H9 (cell line): ENCODE measurements around the gene SRPK3. TPM values are rescaled to one million over a fixed set of nuclear protein-coding genes. Genes with fewer than 3 reads are reported as not detected.

Source experiments
- DNase-seq: peaks from one replicate; pipeline ENCODE4 v3.0.0-alpha.2; 2017
- H2AFZ ChIP-seq: one replicate; pipeline ENCODE4 v1.6.1; 2013; ENCODE audit warnings: mild to moderate bottlenecking, low read length, control low read depth, moderate library complexity
- H2AK5ac ChIP-seq: 2 replicates; pipeline ENCODE4 v1.6.1; 2013; ENCODE audit warnings: low read length, control low read depth, mixed read lengths; ENCODE audit not compliant: insufficient read length
- H2BK120ac ChIP-seq: one replicate; pipeline ENCODE4 v1.6.1; 2013; ENCODE audit warnings: low read depth, mild to moderate bottlenecking, low read length, control low read depth, inconsistent platforms; ENCODE audit not compliant: poor library complexity, severe bottlenecking
- H2BK12ac ChIP-seq: 2 replicates; pipeline ENCODE4 v1.6.1; 2013; ENCODE audit warnings: low read length, control low read depth, mixed read lengths, low read depth; ENCODE audit not compliant: insufficient read length
- H2BK15ac ChIP-seq: 2 replicates; pipeline ENCODE4 v1.6.1; 2013; ENCODE audit warnings: low read depth, low read length, control low read depth
- H2BK20ac ChIP-seq: one replicate; pipeline ENCODE4 v1.6.1; 2013; ENCODE audit warnings: low read depth, mild to moderate bottlenecking, low read length, control low read depth, inconsistent platforms; ENCODE audit not compliant: poor library complexity, severe bottlenecking
- H2BK5ac ChIP-seq: 2 replicates; pipeline ENCODE4 v1.6.1; 2013; ENCODE audit warnings: low read length, control low read depth, mixed read lengths; ENCODE audit not compliant: insufficient read length
- H3K14ac ChIP-seq: 2 replicates; pipeline ENCODE4 v1.6.1; 2013; ENCODE audit warnings: low read length, control low read depth; ENCODE audit not compliant: insufficient read depth
- H3K18ac ChIP-seq: 2 replicates; pipeline ENCODE4 v1.6.1; 2013; ENCODE audit warnings: low read depth, mild to moderate bottlenecking, mixed read lengths, low read length, control low read depth; ENCODE audit not compliant: insufficient read length
- H3K23ac ChIP-seq: 2 replicates; pipeline ENCODE4 v1.6.1; 2013; ENCODE audit warnings: low read length, control low read depth, mixed read lengths, low read depth; ENCODE audit not compliant: insufficient read length
- H3K23me2 ChIP-seq: 2 replicates; pipeline ENCODE4 v1.6.1; 2013; ENCODE audit warnings: low read depth, mild to moderate bottlenecking, mixed read lengths, low read length, control low read depth; ENCODE audit not compliant: insufficient read length, poor library complexity, severe bottlenecking
- H3K27ac ChIP-seq: 2 replicates; pipeline ENCODE4 v1.5.1; 2013; ENCODE audit warnings: low read length, control low read depth, mixed read lengths, low read depth; ENCODE audit not compliant: insufficient read length
- H3K27me3 ChIP-seq: 2 replicates; pipeline ENCODE4 v1.6.1; 2013; ENCODE audit warnings: low read length, control low read depth, inconsistent platforms; ENCODE audit not compliant: insufficient read depth
- H3K4ac ChIP-seq: 2 replicates; pipeline ENCODE4 v1.6.1; 2013; ENCODE audit warnings: low read depth, mild to moderate bottlenecking, control low read depth, inconsistent platforms, low read length, moderate library complexity
- H3K4me1 ChIP-seq: 2 replicates; pipeline ENCODE4 v1.6.1; 2013; ENCODE audit warnings: low read length, control low read depth, inconsistent platforms; ENCODE audit not compliant: insufficient read depth
- H3K4me2 ChIP-seq: 2 replicates; pipeline ENCODE4 v1.6.1; 2013; ENCODE audit warnings: low read length, control low read depth, mixed read lengths; ENCODE audit not compliant: insufficient read length, insufficient read depth
- H3K56ac ChIP-seq: 2 replicates; pipeline ENCODE4 v1.6.1; 2013; ENCODE audit warnings: low read depth, mild to moderate bottlenecking, mixed read lengths, low read length, control low read depth; ENCODE audit not compliant: insufficient read length
- H3K79me1 ChIP-seq: 2 replicates; pipeline ENCODE4 v1.6.1; 2013; ENCODE audit warnings: low read depth, mild to moderate bottlenecking, moderate library complexity, low read length, control low read depth, inconsistent platforms; ENCODE audit not compliant: insufficient read depth, poor library complexity, severe bottlenecking
- H3K79me2 ChIP-seq: 2 replicates; pipeline ENCODE4 v1.6.1; 2013; ENCODE audit warnings: low read length, control low read depth, inconsistent platforms; ENCODE audit not compliant: insufficient read depth
- H3K9ac ChIP-seq: 2 replicates; pipeline ENCODE4 v1.6.1; 2013; ENCODE audit warnings: low read length, control low read depth, mixed read lengths; ENCODE audit not compliant: insufficient read length; ENCODE audit errors: extremely low read depth
- H3K9me3 ChIP-seq: one replicate; pipeline ENCODE4 v1.6.1; 2013; ENCODE audit warnings: low read depth, low read length, inconsistent platforms; ENCODE audit not compliant: control insufficient read depth
- H3T11ph ChIP-seq: one replicate; pipeline ENCODE4 v1.6.1; 2013; ENCODE audit warnings: mild to moderate bottlenecking, low read length, control low read depth, inconsistent platforms
- H4K20me1 ChIP-seq: one replicate; pipeline ENCODE4 v1.6.1; 2013; ENCODE audit not compliant: control insufficient read depth, insufficient read length, insufficient read depth
- H4K5ac ChIP-seq: 2 replicates; pipeline ENCODE4 v1.6.1; 2013; ENCODE audit warnings: low read depth, mild to moderate bottlenecking, mixed read lengths, low read length, control low read depth; ENCODE audit not compliant: insufficient read length
- H4K8ac ChIP-seq: replicated peaks from 2 replicates; pipeline ENCODE4 v1.6.1; 2013; ENCODE audit warnings: low read length, control low read depth, mixed read lengths, low read depth; ENCODE audit not compliant: insufficient read length
- H4K91ac ChIP-seq: 2 replicates; pipeline ENCODE4 v1.6.1; 2013; ENCODE audit warnings: low read depth, mild to moderate bottlenecking, moderate library complexity, mixed read lengths, low read length, control low read depth; ENCODE audit not compliant: insufficient read length
- H3K27ac Mint-ChIP-seq, 3 experiments: 2 replicates in 2 of 3; 3 replicates in 1 of 3; pipeline ENCODE4 v1.8.0; 2020 to 2021; ENCODE audit warnings: mixed read lengths in 3 of 3, mild to moderate bottlenecking in 1 of 3, moderate library complexity in 1 of 3
- H3K27me3 Mint-ChIP-seq: 2 replicates; pipeline ENCODE4 v1.8.0; 2021; ENCODE audit warnings: low read depth, mild to moderate bottlenecking, moderate library complexity, mixed read lengths
- H3K36me3 Mint-ChIP-seq, 3 experiments: 2 replicates in 2 of 3; 3 replicates in 1 of 3; pipeline ENCODE4 v1.8.0; 2020 to 2021; ENCODE audit warnings: low read depth in 3 of 3, mixed read lengths in 3 of 3; ENCODE audit not compliant: insufficient read depth in 1 of 3
- H3K4me1 Mint-ChIP-seq, 2 experiments: 2 replicates each; pipeline ENCODE4 v1.8.0; 2020; ENCODE audit warnings: mixed read lengths in 2 of 2
- H3K4me3 Mint-ChIP-seq, 2 experiments: 2 replicates in 1 of 2; 3 replicates in 1 of 2; pipeline ENCODE4 v1.8.0; 2020 to 2021; ENCODE audit warnings: mild to moderate bottlenecking in 2 of 2, mixed read lengths in 2 of 2, moderate library complexity in 1 of 2
- H3K9me3 Mint-ChIP-seq, 2 experiments: 2 replicates in 1 of 2; 3 replicates in 1 of 2; pipeline ENCODE4 v1.8.0; 2020; ENCODE audit warnings: mild to moderate bottlenecking in 2 of 2, mixed read lengths in 2 of 2, moderate library complexity in 1 of 2
- WGBS: extraction: QIAGEN DNeasy Blood & Tissue Kit; methylation state at CpG from one replicate; pipeline ENCODE4 v1.1.7; 2013; ENCODE audit warnings: missing lambda C conversion rate, low lambda C conversion rate, mixed read lengths; ENCODE audit not compliant: insufficient read length; ENCODE audit errors: extremely low coverage; 5-methylcytosine and 5-hydroxymethylcytosine counted together
- total RNA-seq: library from RNA; stranded (reverse); gene quantifications from 2 replicates; pipeline ENCODE4 v1.2.1, GENCODE V29; 2021
- TF ChIP-seq, protein P1 (sequence below): fragments of 200-600 bp; sonication (generic); conservative IDR thresholded peaks from 3 replicates; pipeline ENCODE4 v1.8.0; 2021; ENCODE audit warnings: antibody characterized with exemption, mild to moderate bottlenecking

The SRPK3 gene
- total RNA-seq, 1 experiment from 2014 or later, result not detected

DNA sequence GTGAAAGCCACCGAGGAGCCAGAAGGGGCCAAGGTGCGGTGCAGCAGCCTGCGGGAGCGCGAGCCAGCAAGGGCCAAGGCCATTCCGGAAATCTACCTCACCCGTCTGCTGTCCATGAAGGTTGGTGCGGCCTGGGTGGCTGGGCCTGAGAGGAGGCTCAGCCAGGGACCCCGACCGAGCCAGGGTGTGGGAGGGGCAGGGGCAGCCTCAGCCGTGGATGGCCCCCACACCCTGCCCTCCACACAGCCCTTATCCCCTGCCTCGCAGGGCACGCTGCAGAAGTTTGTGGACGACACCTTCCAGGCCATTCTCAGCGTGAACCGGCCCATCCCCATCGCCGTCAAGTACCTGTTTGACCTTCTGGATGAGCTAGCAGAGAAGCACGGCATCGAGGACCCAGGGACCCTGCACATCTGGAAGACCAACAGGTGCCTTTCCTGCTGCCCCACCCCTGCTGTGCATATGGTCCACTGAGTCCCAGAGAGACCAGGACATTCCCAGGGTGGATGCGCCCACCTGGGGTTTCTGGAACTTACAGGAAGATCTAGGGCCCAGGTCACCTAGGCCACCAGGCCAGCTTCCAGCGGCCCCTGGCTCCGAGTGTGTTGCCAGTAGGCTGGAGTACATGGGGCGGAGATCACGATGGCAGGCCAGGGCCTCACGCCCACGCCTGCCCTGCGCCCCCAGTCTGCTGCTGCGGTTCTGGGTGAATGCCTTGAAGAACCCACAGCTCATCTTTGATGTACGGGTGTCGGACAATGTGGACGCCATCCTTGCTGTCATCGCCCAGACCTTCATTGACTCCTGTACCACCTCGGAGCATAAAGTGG lies 3.4 kb upstream of the SRPK3 start:
- no peak overlapping the region for H3K27ac Mint-ChIP-seq
- H3K18ac ChIP-seq, result no peak overlapping the region
- H3K14ac ChIP-seq, result no peak overlapping the region
- no peaks in the 10 kb centered on the region for H3K4me1 ChIP-seq
- H4K91ac ChIP-seq, result no peak overlapping the region
- H3K4me2 ChIP-seq, result no peak overlapping the region
- DNase-seq, result no peak
- peaks cover 27 to 45% of the 10 kb centered on the region in 2 experiments for H3K9me3 Mint-ChIP-seq
- no peak overlapping the region for H2BK20ac ChIP-seq
- no peak overlapping the region for H3K9ac ChIP-seq
- H3K23me2 ChIP-seq, result no peaks in the 10 kb centered on the region
- no peaks in the 10 kb centered on the region for H3K27me3 ChIP-seq
- H2AFZ ChIP-seq, result no peak overlapping the region
- H4K5ac ChIP-seq, result no peak overlapping the region
- no peak overlapping the region for H2AK5ac ChIP-seq
- no peaks in the 10 kb centered on the region for H3K9me3 ChIP-seq
- peaks cover 2% of the 10 kb centered on the region; the same call in 1 of the 2 replicates for H3K27me3 Mint-ChIP-seq
- H3T11ph ChIP-seq, result no peak overlapping the region
- H3K56ac ChIP-seq, result no peak overlapping the region
- H3K36me3 Mint-ChIP-seq, result peaks cover 0 to 5% (median 3%) of the 10 kb centered on the region in 3 experiments; a peak in 5 of 7 replicates
- no peak overlapping the region for H3K4ac ChIP-seq
- H3K4me1 Mint-ChIP-seq, result peaks cover 4 to 8% of the 10 kb centered on the region in 2 experiments
- H3K79me1 ChIP-seq, result no peaks in the 10 kb centered on the region
- H2BK5ac ChIP-seq, result no peak overlapping the region
- H2BK12ac ChIP-seq, result no peak overlapping the region
- H3K79me2 ChIP-seq, result no peaks in the 10 kb centered on the region
- H4K20me1 ChIP-seq, result no peaks in the 10 kb centered on the region
- WGBS, result no CpG with 5 or more reads among the region's 34 CpGs
- no peak overlapping the region for H3K23ac ChIP-seq
- no peak overlapping the region for H3K4me3 Mint-ChIP-seq
- no peak overlapping the region for H3K27ac ChIP-seq
- no peak overlapping the region for H2BK120ac ChIP-seq
- no peak overlapping the region for H4K8ac ChIP-seq
- H2BK15ac ChIP-seq, result no peak overlapping the region
- TF ChIP-seq, protein P1, sequence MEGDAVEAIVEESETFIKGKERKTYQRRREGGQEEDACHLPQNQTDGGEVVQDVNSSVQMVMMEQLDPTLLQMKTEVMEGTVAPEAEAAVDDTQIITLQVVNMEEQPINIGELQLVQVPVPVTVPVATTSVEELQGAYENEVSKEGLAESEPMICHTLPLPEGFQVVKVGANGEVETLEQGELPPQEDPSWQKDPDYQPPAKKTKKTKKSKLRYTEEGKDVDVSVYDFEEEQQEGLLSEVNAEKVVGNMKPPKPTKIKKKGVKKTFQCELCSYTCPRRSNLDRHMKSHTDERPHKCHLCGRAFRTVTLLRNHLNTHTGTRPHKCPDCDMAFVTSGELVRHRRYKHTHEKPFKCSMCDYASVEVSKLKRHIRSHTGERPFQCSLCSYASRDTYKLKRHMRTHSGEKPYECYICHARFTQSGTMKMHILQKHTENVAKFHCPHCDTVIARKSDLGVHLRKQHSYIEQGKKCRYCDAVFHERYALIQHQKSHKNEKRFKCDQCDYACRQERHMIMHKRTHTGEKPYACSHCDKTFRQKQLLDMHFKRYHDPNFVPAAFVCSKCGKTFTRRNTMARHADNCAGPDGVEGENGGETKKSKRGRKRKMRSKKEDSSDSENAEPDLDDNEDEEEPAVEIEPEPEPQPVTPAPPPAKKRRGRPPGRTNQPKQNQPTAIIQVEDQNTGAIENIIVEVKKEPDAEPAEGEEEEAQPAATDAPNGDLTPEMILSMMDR, result no peak
